ENCODE data around the gene MYO9A. TPM values are rescaled to one million over a fixed set of nuclear protein-coding genes. Genes with fewer than 3 reads are reported as not detected.

MYO9A gene
- total RNA-seq, 1 donor from 2014 or later, result 16.6 TPM

- intact Hi-C loops (cut with micrococcal nuclease), result no loop called here
Measured at GRCh38 chr15:71812966-71813722, 304.8 kb downstream of the MYO9A start.

GRCh38 chr15:71811752-71812735 is 305.9 kb downstream of the MYO9A start:
- intact Hi-C loops (cut with micrococcal nuclease), result no loop called here

- intact Hi-C loops (cut with micrococcal nuclease), result no loop called here
Measured at GRCh38 chr15:71811036-71811736, 306.8 kb downstream of the MYO9A start.

GRCh38 chr15:71810256-71811035 is 307.5 kb downstream of the MYO9A start, which contains the start of gene NR2E3:
TSS of gene NR2E3 (plus strand) at chr15:71810554. CDS start at chr15:71810744, 190 bp downstream.
- intact Hi-C loops (cut with micrococcal nuclease), result no loop called here

DNA sequence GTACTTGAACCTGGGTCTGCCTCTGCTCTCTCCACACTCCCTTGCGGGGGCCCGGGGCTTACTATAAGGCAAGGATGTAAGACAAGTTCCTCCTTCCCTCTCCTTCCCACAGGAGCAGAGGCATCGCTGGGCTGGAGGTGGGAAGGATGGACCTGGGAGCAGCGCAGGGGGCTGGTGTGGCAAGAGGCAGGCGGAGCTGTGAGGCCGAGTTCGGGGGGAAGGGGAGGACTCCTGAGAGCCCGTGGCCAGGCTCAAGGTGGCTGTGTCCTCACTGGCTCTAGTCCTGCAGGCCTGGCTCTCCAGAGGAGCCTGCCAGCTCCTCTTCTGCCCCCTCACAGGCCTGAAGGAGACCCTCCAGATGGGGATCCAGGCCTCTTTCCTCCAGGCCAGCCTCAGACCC is 308.6 kb downstream of the MYO9A start:
- intact Hi-C loops (cut with micrococcal nuclease), result no loop called here

DNA sequence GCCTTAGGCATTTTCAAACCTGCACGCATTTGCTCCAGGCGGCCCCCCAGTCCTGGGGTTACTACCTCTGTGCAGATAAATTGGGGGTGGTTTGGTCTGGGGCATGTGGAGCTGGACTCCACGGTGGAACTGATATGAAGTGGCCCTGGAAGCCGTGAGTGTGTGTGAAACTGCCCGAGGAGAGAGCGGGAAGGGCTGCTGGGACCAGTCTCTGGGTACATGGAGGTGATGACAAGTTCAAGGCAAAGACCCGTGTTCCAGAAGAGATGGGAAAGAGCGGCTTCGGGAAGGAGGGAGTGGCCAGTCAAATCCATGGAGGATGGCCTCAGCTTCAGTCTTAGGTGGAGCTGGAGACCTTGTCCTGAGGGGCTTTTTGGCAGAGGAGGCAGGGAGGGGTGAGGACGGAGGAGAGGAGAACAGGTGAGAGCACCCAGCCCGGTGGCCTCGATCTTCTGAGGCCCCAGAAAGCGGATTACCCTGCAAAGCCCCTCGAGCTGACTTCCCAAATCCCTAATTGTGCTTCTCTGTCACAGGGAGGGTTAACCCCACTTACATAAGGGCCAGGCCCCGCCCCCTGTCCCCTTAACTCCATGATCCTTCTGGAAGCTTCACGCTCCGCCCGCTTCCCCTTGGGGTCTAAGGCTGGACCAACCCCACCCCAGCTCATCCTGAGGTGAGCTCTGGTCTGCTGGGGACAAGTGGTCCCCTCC is 309.5 kb downstream of the MYO9A start:
- intact Hi-C loops (cut with micrococcal nuclease), result no loop called here

DNA sequence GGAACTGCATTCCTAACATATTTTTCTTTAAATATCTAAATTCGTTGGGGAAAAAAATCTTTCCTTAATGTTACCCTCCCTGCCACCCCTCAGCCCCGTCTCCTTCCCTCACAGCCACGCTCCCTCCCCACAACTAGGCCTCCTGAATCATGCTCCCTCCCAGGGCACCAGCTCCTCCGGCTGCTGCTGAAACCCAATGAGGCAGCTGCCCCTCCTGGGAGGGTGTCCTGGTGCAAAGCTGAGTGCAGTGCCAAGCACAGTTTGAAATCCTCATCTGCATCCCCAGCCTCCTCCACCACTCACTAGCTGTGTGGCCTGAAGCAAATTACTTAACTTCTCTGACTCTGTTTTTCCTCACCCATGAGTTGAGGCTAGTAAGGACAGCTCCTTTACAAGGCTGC is 310.3 kb downstream of the MYO9A start:
- intact Hi-C loops (cut with micrococcal nuclease), result no loop called here

DNA sequence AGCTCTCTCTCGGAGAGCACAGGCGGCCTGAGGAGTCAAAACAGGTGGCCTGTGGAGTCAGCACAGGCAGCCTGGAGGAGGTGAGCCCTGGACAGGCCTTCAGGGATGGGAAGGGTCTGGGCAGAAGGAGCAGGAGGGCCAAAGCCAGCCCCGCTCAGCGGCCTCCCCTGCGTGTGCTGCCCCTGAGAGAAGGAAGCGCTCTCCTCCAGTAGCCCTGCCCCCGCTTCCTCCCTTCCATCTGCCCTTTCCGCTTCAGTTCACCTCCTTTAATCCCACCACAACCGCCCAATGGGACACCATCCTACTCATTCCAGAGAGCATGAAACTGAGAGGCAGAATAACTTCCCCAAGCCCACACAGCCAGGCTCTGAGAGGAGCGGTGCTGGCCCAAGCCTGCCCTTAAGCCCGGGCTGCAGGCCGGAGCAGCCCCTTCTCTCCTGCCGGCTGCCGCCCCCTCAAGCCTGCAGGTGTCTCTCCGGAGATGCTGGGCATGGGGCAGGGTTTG is 310.8 kb downstream of the MYO9A start:
- intact Hi-C loops (cut with micrococcal nuclease), result no loop called here

- intact Hi-C loops (cut with micrococcal nuclease), result no loop called here
Measured at GRCh38 chr15:71806452-71806931, 311.5 kb downstream of the MYO9A start.

- intact Hi-C loops (cut with micrococcal nuclease), result loop anchor here (5.0 kb wide), 1 partner anchor 352 kb away; no protein-coding TSS in a partner anchor
Measured at GRCh38 chr15:71804695-71805470, 313.1 kb downstream of the MYO9A start.

GRCh38 chr15:71804226-71804625 is 313.7 kb downstream of the MYO9A start:
- intact Hi-C loops (cut with micrococcal nuclease), result loop anchor here (5.0 kb wide), 1 partner anchor 353 kb away; no protein-coding TSS in a partner anchor

- intact Hi-C loops (cut with micrococcal nuclease), result loop anchor here (5.0 kb wide), 1 partner anchor 355 kb away; no protein-coding TSS in a partner anchor
Measured at GRCh38 chr15:71802770-71803169, 315.2 kb downstream of the MYO9A start.

- intact Hi-C loops (cut with micrococcal nuclease), result loop anchor here (5.0 kb wide), 1 partner anchor 355 kb away; no protein-coding TSS in a partner anchor
Measured at GRCh38 chr15:71801935-71802655, 315.9 kb downstream of the MYO9A start.

GRCh38 chr15:71800835-71801745 is 316.9 kb downstream of the MYO9A start:
- intact Hi-C loops (cut with micrococcal nuclease), result loop anchor here (5.0 kb wide), 1 partner anchor 356 kb away; no protein-coding TSS in a partner anchor

DNA sequence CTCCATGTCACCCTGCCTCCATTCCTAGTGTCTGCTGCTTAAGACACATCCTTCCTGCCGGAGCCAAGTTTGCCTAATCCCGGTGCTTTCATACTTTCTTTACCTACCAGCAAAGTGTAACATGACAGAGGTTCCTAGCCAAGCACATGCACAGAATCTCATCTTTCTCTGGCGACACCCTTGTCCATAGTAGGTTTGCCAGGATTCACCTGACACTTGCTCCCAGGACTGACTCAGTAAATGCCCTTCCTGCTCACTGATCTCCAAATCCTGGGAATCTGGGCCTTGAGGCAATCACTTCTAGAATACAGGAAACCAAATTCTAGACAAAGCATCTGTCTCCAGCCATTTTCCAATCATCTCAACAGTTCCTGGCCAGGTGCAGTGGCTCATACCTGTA is 317.8 kb downstream of the MYO9A start:
- intact Hi-C loops (cut with micrococcal nuclease), result loop anchor here (5.0 kb wide), 1 partner anchor 357 kb away; no protein-coding TSS in a partner anchor

- intact Hi-C loops (cut with micrococcal nuclease), result no loop called here
Measured at GRCh38 chr15:71798641-71799040, 319.3 kb downstream of the MYO9A start.

DNA sequence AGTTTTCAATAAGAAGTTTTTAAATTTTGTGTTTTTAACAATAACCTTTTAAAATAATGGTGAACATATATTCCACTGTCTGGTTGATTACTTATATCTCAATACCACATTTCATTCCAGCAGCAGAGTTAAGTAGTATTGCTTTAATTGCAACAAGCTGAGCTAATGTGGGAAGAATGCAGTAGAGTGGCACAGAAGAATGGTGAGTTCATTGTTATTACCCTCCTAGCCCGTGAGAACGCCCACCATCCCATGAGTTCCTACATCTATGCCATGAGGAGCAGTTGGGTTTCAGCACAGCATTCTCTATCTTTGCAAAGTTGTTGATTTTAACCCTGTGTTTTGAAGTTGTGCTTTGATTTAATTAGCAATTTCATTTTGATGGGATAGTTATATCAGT is 325.4 kb downstream of the MYO9A start:
- intact Hi-C loops (cut with micrococcal nuclease), result no loop called here
